NCI-H510A (cell line): ENCODE measurements around the gene CRY1.

Experiments used
- DNase-seq: peaks from one replicate; lab custom pipeline; 2025; lab: John Stamatoyannopoulos, UW

CRY1 gene

GRCh38 chr12:106957583-106957982 is 135.8 kb downstream of the CRY1 start:
- DNase-seq, result no peak

- DNase-seq, result peak; percentile 62
These were observed 137.2 kb downstream of the CRY1 start for GRCh38 chr12:106956048-106956578.

- DNase-seq, result peak; percentile 90
These were observed 137.8 kb downstream of the CRY1 start, which contains the start of gene TMEM263 for GRCh38 chr12:106955377-106956047. TSS of gene TMEM263 (plus strand) at chr12:106955907. CDS start at chr12:106967117, 11,210 bp downstream.

GRCh38 chr12:106954462-106955376 is 138.6 kb downstream of the CRY1 start:
- DNase-seq, result peak; percentile 4

GRCh38 chr12:106953352-106954250 is 139.7 kb downstream of the CRY1 start:
- no peak for DNase-seq

- no peak for DNase-seq
These were observed 142.8 kb downstream of the CRY1 start for GRCh38 chr12:106950591-106950990.

- no peak for DNase-seq
These were observed 145.9 kb downstream of the CRY1 start for GRCh38 chr12:106947461-106947860.

GRCh38 chr12:106945261-106945851 is 148.0 kb downstream of the CRY1 start:
- no peak for DNase-seq

GRCh38 chr12:106942775-106943174 is 150.6 kb downstream of the CRY1 start:
- no peak for DNase-seq

GRCh38 chr12:106941481-106942156 is 151.7 kb downstream of the CRY1 start:
- no peak for DNase-seq
